GM21717 (cell line): ENCODE results near the gene MIA3.
A peak's percentile ranks its signal among the peaks of the same experiment; 100 is the strongest.
"Not testable (repeated sequence)": the region's sequence is repeated elsewhere in the genome, so short reads cannot be mapped to it uniquely, and the experiment has no call there.

ENCODE experiments used
- ATAC-seq: cut with Tn5 transposase; IDR thresholded peaks from one replicate; pipeline ENCODE4 v1.9.1; 2021; ENCODE audit warnings: mild to moderate bottlenecking, moderate library complexity; ENCODE audit not compliant: unreplicated experiment

MIA3 gene

DNA sequence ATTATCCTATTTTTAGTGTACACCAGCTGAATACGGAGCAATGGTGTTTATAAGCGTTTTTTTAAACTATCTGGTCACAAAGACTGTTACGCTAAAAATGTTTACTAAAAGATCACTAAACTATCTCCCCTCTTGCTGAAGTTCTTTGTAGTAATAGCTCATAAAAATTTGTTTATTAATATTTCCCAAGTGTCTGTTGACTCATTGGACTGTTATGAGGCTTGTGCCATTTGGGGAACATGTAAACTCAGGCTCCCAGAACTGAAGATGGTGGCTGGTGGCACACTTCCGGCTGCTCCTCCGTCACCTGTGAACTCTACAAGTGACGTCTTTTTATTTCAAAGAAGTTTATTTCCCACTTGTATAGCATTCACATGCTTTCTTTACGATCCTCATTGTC, 48.1 kb downstream of the MIA3 start:
- no peak for ATAC-seq

- ATAC-seq: not testable (repeated sequence)
Observed at GRCh38 chr1:222668184-222668583, 50.3 kb downstream of the MIA3 start.

DNA sequence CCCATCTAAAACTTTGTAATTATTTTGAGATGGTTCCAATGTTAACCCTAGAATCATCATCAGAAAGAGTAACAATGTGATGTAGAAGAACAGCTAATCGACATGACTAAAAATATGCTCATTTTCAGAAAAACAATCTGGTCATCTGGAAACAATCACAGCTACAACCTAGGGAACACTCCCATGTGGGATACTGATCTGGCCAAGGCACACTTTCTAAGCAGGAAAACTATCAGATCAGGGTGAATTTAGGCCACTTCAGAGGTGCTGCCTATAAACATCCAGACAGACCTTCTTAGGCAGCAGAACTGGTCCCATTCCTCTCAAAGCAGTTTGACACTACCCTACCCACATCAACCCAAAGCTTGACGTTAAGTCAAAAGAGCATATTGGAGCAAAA, 51.2 kb downstream of the MIA3 start:
- not testable (repeated sequence) for ATAC-seq

DNA sequence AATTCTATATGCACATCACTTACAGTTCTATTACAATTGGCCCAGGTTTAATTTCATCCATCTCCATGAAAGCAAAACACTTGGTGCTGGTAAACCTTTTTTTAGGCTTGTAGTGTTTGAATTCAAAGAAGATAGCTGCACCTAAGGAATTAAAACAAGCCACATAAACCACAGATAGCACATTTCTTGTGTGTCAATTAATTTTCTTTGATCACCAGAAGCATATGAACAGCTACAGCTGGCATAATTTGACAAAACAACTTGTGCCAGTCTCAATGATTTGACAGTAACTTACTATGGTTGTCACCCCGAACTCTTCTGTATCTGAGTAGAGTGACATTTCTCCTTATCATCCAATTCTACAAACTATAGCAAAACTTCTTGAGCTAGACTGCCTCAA, 52.2 kb downstream of the MIA3 start:
- no peak for ATAC-seq

DNA sequence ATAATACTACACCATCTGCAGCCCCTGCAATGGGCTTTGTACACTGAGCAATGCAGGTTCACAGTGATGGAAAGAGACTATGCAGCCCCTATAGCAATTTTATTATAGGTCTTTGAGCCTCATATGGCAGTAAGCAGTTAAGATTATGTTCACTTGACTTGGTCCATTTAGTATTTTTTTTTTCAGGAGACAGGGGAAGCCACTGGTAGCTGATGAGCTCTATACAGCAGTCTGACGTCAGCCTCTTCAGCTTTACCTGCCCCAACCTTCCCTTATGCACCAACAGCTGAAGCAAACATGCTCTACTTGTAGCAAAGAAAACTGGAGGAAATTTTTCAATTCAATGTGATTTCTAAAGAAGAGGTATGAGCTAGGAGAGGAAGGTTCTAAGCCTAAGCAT, 62.2 kb downstream of the MIA3 start:
- no peak for ATAC-seq

DNA sequence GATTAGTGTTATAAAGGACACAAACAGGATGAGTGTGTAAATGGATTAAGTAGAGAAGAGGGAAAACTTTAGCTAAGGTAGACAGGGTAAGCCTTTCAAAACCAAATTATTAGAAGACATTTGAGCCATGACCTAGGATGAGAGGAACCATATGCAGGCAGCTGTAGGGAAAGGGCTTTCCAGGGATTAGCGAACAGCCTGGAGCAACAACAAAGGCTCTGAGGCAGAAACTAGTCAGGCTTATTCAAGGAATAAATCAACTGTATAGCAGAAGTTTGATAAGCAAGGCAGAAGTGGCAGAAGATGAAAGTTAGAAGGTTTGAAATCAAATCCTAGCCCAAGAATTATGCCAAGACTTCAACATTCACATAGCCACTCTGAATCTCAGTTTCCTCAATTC, 73.1 kb downstream of the MIA3 start:
- no peak for ATAC-seq

DNA sequence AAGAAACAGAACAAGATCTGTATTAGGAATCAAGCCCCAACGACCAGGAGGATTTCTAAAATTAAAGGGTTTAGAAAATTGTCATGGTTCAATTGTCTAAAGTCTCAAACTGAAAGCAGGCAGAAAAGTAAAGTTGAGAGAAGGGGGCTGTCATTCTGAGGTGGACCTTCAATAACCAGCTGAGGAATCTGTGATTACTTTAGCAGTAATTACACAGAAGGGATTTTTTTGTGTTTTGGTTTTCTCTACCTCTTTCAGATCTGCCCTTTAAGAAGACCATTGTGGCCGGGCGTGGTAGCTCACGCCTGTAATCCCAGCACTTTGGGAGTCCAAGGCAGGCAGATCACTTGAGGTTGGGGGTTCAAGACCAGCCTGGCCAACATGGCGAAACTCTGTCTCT, 77.0 kb downstream of the MIA3 start:
- ATAC-seq: no peak

- no peak for ATAC-seq
Observed at GRCh38 chr1:222696741-222697140, 78.8 kb downstream of the MIA3 start.

DNA sequence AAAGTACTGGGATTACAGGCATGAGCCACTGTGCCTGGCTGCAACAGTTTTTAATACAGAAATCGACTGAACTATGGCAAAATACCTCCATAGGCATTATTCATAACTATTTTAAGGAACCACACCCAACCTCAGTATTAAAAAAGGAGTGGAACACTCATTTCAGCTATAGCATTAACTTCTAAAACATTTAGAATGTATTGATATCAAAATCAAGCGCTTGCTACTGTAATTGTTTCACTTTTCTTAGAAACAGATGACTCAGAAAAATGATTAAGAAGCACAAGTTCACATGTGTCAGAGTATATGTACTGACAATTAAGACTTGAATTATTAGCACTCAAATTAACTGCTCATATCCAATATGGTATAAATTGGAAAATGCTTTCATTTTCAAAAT, 79.3 kb downstream of the MIA3 start:
- no peak for ATAC-seq

- no peak for ATAC-seq
Observed at GRCh38 chr1:222697826-222698225, 79.9 kb downstream of the MIA3 start.

DNA sequence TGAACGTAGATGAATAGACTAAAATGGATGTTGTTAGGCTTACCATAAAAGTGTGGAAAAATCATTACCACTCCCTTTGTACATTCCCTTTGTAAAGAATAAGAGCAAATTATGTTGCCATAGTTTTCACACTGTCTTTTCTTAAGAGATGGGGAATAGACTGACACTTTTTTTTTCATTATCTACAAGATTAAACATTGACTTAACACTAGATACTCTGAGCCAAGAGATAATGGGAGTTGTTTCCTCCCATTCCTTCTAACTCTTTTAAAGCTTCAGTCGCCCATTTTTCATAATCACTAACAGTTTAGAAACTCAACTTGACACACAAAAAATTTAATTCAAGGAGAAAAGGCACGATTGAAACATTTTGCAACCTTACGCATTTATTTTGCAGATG, 84.3 kb downstream of the MIA3 start:
- no peak for ATAC-seq

DNA sequence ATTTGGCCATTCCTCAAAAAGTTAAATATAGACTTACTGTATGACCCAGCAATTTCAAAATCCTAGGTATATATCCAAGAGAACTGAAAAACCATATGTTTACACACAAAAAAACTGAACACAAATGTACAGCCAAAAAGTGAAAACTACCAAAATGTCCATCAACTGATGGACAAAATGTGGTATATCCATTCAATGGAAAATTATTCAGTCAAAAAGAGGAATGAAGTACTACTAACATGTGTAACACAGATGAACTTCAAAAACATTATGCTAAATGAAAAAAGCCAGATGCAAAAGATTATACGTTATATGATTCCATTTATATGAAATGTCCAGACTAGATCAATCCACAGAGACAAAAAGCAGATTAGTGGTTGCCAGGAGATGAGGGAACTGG, 86.4 kb downstream of the MIA3 start:
- ATAC-seq: no peak

DNA sequence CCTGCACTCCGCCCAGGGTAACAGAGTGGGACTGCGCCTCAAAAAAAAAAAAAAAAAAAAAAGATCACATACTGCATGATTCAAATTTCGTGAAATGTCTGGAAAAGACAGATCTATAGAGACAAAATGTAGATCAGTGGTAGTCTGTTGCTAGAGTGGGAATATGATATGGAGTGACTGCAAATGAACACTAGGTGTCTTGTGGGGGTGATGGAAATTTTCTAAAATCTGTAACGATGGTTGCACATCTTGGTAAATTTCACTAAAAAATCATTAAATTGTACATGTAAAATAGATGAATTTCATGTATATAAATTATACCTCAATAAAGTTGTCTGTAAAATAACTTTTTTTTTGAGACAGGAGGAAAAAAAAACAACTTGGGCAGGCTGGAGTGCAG, 88.9 kb downstream of the MIA3 start:
- no peak for ATAC-seq

DNA sequence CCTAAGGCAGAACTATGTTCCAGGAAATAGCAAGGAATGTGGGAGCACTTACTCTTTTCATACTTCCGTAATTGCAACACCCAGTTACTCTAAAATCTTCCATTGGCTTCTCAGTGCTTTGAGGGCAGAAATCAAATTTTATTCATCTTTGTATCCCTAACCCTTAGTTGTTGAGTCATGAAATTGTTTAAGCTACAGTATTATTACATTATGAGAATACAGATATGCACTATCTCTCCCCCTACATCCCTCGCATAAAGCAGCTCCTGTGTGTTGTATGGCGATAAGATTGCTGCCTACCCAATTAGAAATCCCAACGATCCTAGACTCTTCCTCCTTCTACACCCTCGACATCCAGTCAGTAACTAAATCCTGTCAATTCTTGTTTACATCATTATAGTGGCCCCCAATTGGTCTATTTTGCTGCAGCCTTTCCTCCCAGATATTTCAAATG, 91.8 kb downstream of the MIA3 start:
- ATAC-seq: no peak

GRCh38 chr1:222711319-222712252, 93.7 kb downstream of the MIA3 start:
- ATAC-seq: peak; percentile 42

DNA sequence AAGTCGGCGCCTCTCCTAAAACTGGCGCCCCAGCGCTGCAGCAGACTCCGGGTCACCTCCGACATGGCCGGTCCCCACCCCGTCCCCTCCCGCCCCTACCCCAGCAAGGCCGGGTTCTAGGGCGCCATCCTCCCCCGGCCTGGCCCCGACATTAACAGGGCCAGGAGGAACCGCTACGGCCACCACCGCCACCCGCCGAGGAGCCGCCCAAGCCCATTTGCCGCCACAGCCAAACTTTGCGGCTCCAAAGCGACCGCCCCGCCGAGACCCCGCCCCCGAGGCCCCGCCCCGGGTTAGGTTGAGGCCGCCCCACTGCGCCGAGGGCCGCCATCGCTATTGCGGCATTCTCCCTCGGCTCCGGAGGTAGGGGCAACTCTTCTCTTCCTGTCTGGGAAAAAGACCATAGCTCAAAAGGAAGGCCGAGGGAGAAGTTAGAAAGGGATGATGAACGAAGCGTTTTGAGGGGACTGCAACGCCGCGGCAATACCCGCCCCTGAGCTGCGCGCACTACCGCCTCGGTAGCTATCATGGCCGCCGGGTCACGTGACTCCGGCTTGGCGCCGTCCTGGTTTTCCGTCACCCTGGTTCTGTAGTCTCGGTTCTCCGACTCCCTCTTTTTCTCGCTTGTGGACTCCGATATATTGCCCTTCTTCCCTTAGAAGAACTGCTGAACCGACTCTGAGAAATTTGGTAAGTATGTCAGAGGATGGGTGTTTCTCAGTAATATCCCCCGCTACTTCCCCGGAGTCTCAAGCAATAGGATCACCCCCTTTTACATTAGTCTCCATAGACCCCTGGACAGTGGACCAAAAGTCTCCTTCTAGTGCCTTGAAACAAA, 94.6 kb downstream of the MIA3 start, which contains the start of the genes AIDA and BROX:
TSS of gene AIDA (minus strand) at position 239 of the 838 bp plus-strand sequence. CDS start at position 65, 174 bp downstream.
TSS of gene BROX (plus strand) at position 312 of the 838 bp plus-strand sequence. CDS start 3,136 bp downstream, outside the sequence.
- peak; percentile 86 for ATAC-seq

DNA sequence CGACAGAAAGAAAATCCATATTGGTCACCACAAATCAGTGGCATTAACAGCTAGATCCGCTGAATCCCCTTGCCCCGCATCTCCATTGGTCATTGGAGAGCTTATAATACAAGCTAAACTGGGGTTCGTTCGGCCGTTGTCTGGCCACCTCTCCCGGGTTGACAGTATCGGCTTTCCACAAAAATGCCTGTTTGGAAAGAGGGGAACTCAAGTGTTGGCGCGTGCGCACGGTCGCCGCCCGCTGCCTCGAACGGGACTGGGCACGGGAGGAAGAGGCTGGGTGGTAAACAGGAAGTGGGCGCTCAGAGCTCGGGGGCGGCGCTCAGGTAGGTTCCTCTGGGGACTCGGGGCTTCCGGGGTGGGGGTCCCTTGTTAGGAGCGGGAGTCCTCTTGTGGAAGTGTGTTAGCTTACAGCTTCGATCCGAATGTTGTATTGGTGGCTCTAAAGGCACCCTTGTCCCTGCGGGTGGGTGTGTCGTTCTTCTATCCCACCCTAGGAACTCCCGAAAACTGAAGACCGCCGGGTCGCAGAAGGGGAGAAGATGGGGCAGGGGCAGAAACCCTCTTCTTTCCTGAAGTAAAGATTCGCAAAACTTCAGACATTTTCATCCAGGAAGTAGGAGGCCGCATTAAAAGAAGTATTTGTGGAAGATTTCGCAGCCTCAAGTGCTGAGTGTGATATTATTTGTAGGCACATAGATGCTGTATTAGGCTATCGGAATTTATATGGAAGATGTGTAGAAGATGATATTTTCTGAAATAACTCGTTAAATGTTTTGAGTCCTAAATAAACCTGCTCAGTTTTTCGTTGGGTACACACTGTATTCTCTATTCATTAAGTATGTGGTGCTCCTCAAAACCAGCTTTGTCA, 95.4 kb downstream of the MIA3 start:
- ATAC-seq: peak; percentile 72

- ATAC-seq: no peak
Observed at GRCh38 chr1:222716393-222716792, 98.5 kb downstream of the MIA3 start.
